OCI-LY7 (cell line): ENCODE data around the gene IGF2BP2.

Experiments used
- CTCF ChIP-seq: fragments of 200-600 bp; sonication (generic); conservative IDR thresholded peaks from 2 replicates; pipeline ENCODE4 v1.5.1; 2014; ENCODE audit warnings: mild to moderate bottlenecking, antibody characterized with exemption, low read length, moderate library complexity, mixed read lengths
- EZH2phosphoT487 ChIP-seq: fragments of 200-600 bp; sonication (generic); IDR thresholded peaks from 2 replicates; pipeline ENCODE4 v1.6.1; 2018; ENCODE audit warnings: low read depth, borderline replicate concordance, mild to moderate bottlenecking, mixed run types, antibody characterized with exemption, low read length, moderate library complexity, mixed read lengths

GRCh38 chr3:185714085-185714484 lies 110.8 kb downstream of the IGF2BP2 start:
- no peak for TF ChIP-seq CTCF
- TF ChIP-seq EZH2phosphoT487, result no peak
